Prostate gland (tissue), 2 donors: ENCODE data around the gene RIPOR2.

ENCODE experiments used
- POLR2A ChIP-seq: fragments of 450-650 bp; IDR thresholded peaks from one replicate; pipeline ENCODE4 v1.6.1; 2016; ENCODE audit warnings: antibody characterized with exemption, mild to moderate bottlenecking
- POLR2AphosphoS5 ChIP-seq: sonication (generic); formaldehyde crosslinking; IDR thresholded peaks from one replicate; pipeline ENCODE4 v1.6.1; 2017; ENCODE audit warnings: antibody characterized with exemption
- TF ChIP-seq, protein P1 (sequence below), 4 experiments: fragments of 200-600 bp in 2 of 4; fragments of 450-650 bp in 2 of 4; sonication (generic) in 2 of 4; IDR thresholded peaks; 1 replicate in 3 of 4; 2 replicates in 1 of 4; pipeline ENCODE4 v1.5.1; 2016 to 2019; ENCODE audit warnings: antibody characterized with exemption in 4 of 4, mild to moderate bottlenecking in 2 of 4, moderate library complexity in 2 of 4

DNA sequence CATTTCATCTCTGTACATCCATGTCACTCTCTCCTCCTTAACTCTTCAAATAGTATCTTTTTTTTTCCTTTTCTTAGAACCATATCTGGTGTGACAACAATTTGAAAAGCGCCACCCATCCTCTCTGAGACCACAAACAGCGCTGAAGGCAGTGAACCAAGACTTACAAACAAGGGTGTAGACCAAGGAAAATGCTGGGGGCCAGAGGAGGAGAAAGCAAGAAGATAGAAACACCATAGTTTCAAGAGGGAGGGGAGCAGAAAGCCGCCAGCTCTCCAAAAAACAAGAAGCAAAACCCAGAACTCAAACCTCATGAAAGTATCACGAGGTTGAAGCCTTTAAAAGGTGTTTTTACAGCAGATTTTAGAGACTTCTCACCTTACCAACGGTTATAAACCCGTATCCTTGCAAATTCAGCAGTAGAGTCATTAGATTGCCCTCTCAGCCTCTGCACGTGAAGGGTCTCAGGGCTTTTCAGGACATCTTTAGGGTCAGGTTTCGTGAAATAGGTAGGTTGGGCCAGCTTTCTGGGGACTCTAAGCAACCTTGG, 13.3 kb upstream of the RIPOR2 start:
- TF ChIP-seq POLR2A: no peak
- TF ChIP-seq, protein P1, sequence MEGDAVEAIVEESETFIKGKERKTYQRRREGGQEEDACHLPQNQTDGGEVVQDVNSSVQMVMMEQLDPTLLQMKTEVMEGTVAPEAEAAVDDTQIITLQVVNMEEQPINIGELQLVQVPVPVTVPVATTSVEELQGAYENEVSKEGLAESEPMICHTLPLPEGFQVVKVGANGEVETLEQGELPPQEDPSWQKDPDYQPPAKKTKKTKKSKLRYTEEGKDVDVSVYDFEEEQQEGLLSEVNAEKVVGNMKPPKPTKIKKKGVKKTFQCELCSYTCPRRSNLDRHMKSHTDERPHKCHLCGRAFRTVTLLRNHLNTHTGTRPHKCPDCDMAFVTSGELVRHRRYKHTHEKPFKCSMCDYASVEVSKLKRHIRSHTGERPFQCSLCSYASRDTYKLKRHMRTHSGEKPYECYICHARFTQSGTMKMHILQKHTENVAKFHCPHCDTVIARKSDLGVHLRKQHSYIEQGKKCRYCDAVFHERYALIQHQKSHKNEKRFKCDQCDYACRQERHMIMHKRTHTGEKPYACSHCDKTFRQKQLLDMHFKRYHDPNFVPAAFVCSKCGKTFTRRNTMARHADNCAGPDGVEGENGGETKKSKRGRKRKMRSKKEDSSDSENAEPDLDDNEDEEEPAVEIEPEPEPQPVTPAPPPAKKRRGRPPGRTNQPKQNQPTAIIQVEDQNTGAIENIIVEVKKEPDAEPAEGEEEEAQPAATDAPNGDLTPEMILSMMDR (IDR thresholded peaks at IDR 0.05): no peak
- no peak for TF ChIP-seq POLR2AphosphoS5
